HG02759 (cell line): ENCODE data around the gene APOOL.
A peak's percentile ranks its signal among the peaks of the same experiment; 100 is the strongest.
"Not testable (repeated sequence)": the region's sequence is repeated elsewhere in the genome, so short reads cannot be mapped to it uniquely, and the experiment has no call there.

ENCODE experiments used
- ATAC-seq: cut with Tn5 transposase; IDR thresholded peaks from one replicate; pipeline ENCODE4 v1.9.1; 2021; ENCODE audit warnings: mild to moderate bottlenecking, moderate library complexity; ENCODE audit not compliant: unreplicated experiment

Gene APOOL

GRCh38 chrX:85003655-85004244 lies at the start of gene APOOL:
Gene APOOL (plus strand): TSS chrX:85003877. CDS start chrX:85003913, 36 bp downstream.
- ATAC-seq, result peak; percentile 97

DNA sequence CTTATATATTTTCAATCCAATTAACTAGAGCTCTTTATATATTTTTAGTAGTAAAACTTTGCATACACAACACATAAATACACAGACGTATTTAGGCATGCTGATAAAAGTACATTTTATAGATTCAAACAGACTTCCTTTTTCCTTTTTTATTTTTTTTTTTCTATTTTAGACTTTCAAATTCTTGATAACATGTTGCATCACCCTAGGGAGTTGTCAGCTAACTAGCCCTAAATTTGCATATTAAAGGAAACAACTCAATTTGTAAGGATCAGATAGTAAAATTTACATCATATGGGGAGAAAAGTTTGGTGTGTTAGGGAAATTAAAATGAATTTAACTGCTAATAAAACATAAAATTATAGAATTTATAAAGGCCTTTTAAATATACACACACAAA lies 47.4 kb upstream of the APOOL start:
- ATAC-seq, result no peak

DNA sequence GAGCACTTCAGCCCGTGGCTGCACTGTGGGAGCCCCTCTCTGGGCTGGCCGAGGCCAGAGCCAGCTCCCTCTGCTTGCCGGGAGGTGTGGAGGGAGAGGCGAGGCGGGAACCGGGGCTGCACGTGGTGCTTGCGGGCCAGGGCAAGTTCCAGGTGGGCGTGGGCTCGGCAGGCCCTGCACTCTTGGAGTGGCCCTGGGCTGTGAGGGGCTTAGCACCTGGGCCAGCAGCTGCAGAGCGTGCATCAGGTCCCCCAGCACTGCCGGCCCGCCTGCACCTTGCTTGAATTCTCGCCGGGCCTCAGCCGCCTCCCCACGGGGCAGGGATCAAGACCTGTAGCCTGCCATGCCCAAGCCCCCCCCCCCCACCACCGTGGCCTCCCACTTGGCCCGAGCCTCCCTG lies 28.9 kb upstream of the APOOL start:
- ATAC-seq, result no peak

DNA sequence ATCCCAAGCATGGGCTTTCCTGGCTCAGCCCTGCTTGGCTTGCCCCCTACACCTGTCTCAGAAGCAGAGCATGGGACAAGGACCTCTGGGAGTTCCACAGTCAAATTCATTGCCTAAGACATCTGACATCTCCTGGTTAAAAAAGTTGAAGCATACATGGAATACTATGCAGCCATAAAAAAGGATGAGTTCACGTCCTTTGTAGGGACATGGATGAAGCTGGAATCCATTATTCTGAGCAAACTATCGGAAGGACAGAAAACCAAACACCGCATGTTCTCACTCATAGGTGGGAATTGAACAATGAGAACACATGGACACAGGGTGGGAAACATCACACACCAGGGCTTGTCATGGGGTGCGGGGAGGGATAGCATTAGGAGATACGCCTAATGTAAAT lies 11.9 kb upstream of the APOOL start:
- ATAC-seq, result not testable (repeated sequence)

GRCh38 chrX:84993150-84993549 lies 10.5 kb upstream of the APOOL start:
- no peak for ATAC-seq

GRCh38 chrX:85001344-85001743 lies 2.3 kb upstream of the APOOL start:
- no peak for ATAC-seq

DNA sequence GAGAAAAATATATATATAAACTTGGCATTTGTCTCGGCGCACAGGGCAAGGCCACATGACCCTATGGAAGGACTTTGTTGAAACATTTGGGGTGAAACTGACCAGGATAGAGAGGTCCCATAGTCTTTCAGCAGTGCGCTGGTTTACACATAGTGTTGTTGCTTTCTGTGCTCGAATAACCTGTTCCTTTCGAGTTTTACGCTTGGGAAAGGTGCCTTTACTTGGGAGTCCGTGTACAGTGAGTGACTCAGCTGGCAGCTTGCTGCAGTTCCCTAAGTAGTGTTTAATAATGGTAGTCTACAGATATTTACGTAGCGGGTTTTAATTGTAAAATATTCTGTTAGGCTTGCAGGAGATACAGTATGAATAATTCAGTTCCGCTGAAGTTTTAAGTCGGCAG lies 578 bp downstream of the APOOL start:
- no peak for ATAC-seq

DNA sequence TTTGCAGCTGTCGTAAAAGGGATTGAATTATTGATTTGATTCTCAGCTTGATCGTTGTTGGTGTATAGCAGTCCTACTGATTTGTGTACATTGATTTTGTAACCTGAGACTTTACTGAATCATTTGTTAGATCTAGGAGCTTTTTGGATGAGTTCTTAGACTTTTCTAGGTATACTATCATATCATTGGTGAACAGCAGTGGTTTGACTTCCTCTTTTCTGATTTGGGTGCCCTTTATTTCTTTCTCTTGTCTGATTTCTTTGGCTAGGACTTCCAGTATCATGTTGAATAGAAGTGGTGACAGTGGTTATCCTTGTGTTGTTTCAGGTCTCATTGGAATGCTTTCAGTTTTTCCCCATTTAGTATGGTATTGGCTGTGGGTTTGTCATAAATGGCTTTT lies 8.4 kb downstream of the APOOL start:
- ATAC-seq, result no peak

DNA sequence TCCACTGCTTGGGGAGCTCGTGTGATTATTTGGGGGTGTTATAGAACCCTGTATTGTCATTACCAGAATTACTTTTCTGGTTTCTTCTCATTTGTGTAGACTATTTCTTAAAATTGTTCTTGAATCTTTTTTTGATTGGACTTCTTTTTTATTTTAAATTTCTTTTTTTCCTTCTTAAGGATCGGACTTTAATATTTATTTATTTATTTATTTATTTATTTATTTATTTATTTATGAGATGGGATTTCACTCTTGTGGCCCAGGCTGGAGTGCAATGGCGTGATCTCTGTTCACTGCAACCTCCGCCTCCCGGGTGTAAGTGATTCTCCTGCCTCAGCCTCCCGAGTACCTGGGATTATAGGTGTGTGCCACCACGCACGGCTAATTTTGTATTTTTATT lies 11.7 kb downstream of the APOOL start:
- ATAC-seq, result not testable (repeated sequence)

DNA sequence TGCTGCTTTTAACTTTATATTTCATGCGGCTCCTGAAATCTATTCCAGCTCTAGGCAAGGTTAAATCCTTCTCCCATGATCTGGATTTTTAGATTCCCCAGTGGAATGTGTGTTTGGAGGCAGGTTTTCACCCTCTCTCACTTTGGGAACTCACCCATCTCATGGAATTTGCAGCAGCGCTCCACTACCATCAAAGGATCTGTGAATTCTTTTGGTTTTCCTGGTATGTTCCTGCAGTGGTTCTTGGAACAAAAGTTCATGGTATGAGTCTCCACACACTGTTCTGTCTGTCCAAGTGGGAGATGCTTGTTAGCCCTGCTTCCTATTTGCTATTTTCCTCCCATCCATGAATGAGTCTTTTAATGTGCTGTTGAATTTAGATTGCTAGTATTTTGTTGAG lies 14.0 kb downstream of the APOOL start:
- no peak for ATAC-seq

DNA sequence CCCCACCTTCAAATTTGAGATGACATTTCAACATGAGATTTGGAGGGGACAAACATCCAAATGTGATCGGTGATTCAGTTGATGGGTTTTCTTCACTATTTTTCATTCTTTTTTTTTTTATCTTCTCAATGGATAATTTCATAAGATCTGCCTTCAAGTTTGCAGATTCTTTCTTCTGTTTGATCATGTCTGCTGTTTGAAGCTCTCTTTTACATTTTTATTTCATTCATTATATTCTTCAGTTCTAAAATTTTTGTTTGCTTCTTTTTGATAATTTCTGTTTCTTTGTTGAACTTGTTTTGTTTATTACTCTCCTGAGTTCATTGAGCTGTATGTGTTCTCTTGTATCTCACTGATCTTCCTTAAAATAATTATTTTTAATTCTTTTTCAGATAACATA lies 14.8 kb downstream of the APOOL start:
- ATAC-seq, result no peak

- ATAC-seq, result no peak
Measured at GRCh38 chrX:85020216-85020615, 16.5 kb downstream of the APOOL start.

DNA sequence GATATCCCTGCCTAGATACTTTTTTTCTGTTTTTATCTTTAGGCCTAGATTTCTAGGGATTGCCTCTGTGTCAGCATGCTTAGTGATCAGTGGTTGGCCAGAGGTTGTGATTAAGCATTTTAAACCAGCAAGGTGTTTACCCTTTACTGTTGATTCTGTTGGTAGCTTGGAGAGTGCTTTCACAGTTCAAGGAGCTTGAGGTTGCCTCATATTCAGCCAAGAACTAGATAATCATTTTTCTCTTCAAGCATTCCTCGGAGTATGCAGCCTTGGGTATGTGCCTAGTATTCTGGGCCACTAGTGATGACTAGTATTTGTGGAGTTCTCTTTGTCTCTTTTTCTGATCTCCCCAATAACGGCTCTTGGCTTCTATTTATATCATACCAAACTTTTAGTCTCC lies 20.4 kb downstream of the APOOL start:
- no peak for ATAC-seq

DNA sequence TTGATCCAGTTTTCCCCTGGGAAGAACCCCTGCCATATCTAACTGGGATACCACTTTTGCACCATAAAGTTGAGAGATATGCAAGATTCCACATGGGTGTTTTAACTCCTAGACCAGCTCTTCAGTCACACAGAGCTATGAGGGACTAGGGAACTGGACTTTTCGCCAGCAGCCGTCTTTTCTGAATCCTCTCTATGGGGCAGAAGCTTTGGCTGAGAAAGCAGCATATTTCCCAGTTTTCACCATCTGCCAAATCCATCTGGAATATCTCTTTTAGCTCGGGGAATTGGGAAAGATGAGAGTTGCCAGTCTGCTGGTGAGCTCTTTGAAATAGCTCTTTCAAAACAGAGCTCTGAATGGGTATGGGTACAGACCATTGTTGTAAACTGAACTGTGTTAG lies 20.9 kb downstream of the APOOL start:
- ATAC-seq, result no peak

DNA sequence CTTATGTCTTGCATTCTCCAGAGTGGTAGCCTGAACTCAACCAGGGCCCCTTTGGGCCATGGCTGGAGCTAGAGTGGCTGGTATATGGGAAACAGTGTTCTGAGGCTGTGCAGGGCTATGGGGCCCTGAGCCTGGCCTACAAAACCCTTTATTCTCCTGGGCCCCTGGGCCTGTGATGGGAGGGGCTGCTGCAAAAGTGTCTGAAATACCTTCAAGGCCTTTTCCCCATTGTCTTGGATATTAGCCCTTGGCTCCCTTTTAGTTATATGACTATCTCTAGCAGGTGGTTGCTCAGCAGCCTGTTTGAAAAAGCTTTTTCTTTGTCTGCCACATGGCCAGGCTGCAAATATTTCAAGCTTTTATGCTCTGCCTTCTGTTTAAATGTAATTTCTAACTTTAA lies 22.5 kb downstream of the APOOL start:
- no peak for ATAC-seq

DNA sequence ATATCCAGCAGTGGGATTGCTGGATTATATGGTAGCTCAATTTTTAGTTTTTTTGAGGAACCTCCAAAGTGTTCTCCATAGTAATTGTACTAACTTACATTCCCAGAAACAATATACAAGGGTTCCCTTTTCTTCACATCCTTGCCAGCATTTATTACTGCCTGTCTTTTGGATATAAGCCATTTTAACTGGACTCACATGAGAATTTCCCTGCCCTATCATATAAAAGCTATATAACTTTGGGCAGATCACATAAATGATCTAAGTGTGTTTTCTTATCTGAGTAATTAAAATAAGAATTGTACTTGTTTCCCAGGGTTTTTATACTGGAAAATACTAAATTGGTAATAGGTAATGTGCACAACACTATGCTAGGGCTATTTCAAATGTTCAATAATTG lies 25.4 kb downstream of the APOOL start:
- ATAC-seq, result no peak

DNA sequence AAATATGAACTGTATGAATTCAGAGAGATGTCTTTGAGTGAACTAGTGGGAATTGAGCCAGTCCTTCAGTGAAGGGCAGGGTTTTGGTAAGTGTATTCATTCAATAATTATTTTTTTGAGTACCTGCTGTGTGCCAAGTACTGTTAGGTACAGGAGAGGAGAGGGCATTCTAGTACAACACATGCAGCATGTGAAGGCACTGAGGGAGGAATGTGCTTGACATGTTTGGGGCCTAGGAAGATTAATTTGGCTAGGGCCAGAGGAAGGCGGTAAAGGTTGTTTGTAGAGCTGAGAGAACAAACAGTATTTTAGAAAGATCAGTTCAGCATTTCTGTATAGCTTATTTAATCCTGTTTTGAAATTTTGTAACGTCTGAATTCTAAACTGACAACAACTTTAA lies 27.8 kb downstream of the APOOL start:
- ATAC-seq, result no peak

DNA sequence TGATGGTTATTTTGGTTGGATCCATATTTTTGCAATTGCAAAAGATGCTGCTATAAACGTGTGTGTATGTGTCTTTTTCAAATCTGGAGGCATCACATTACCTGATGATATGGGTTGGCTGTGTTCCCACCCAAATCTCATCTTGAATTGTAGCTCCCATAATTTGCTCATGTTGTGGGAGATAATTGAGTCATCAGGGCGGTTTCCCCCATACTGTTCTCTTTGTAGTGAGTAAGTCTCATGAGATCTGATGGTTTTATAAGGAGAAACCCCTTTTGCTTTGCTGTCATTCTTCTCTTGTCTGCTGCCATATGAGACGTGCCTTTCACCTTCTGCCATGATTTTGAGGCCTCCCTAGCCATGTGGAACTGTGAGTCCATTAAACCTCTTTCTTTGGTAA lies 33.4 kb downstream of the APOOL start:
- ATAC-seq, result no peak

GRCh38 chrX:85051627-85052026 lies 48.0 kb downstream of the APOOL start:
- ATAC-seq, result no peak

DNA sequence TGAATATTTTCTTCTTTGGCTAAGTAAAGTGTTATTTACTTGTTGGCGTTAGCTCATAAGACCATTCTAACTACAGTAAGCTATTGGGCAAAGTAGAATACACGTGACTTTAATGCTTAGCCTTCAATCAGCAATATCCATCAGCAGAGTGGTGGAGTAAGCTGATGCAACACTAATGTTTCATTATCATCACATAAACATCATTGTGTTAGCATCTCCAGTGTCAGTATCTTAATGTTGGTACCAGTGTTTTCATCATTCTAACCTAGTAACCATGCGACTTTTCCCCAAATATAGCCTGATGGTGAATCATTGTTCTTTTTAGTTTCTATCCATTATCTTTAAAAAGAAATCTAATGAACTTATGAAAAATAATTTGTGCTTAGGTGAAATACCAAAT lies 48.5 kb downstream of the APOOL start:
- no peak for ATAC-seq

DNA sequence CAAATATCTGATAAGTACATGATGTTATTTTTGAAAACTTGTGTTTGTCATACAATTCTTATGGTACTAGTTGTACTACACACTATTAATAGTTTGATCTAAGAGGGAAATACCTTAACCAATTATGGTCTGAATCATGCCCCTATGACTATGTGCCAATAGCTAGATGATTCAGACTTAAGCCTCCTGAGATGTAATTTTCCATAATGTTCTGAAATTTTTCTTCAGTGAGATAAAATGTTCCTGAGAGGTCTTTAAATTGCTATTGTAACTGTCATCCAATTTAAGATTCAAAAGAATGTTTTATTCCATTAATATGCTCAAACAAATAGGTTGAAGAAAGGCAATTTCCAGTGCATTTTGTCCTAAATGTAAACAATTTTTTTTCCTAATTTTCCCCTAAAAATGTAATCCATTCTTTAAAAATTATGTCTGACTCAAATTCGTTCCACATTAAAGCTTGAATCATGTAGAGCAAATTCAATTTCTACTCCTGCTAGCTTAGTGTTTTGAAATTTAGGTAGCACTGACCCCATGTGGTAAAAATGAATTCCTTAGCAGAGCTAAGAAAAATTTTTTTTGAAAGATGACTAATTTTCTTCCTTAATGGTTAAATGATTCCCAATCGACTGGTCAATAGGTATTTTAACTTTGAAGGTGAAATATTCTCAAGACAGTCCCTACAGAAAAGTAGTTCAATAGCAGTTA lies 49.1 kb downstream of the APOOL start:
- ATAC-seq, result peak; percentile 43

DNA sequence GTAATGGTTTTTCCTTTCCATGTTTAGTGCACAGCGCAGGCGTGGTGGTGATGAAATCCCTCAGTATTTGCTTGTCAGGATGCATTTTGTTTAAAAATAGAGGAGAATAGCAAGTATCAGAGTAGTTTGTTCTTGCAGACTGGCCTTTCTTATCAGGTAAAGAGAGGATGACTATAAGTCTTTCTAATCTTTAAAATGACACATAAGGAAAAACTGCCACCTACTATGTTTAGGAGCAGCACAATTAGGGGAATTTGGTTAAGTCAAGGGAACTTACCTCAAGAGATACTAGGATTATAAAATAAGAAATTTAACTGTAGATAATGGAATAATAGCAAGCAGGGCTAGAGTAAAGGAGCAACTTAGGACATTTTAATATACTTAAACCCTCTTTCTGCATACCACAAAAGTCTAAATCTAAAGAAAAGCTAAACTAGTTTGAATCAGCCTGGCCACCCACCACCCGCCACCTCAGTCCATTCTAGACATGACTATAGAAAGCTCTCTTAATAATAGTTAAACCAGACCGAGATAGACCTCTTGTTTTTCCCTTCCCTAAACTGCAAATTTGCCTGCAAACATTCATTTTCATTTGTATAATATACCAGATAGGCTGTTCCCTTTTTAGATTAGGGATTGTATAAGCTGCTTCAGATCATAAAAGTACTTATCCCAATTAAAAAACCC lies 62.0 kb downstream of the APOOL start:
- ATAC-seq, result no peak
